ENCODE data around the gene GCH1.

Gene GCH1

GRCh38 chr14:54794159-54794558 lies 108.5 kb downstream of the GCH1 start:
- no peaks in the 10 kb centered on the region for H3K27me3 ChIP-seq (ENCODE audit: insufficient read depth, low read length)
- no peaks in the 10 kb centered on the region for H3K9me3 ChIP-seq (ENCODE audit: low read length)
- H3K4me1 ChIP-seq (ENCODE audit: insufficient read depth, low read length): peaks cover 35% of the 10 kb centered on the region
- H2AFZ ChIP-seq (ENCODE audit: low read depth, low read length): no peak overlapping the region
- peaks cover 12% of the 10 kb centered on the region for H3K36me3 ChIP-seq (ENCODE audit: insufficient read depth, low read length)
- H3K4me3 ChIP-seq (ENCODE audit: low read length): no peak overlapping the region

DNA sequence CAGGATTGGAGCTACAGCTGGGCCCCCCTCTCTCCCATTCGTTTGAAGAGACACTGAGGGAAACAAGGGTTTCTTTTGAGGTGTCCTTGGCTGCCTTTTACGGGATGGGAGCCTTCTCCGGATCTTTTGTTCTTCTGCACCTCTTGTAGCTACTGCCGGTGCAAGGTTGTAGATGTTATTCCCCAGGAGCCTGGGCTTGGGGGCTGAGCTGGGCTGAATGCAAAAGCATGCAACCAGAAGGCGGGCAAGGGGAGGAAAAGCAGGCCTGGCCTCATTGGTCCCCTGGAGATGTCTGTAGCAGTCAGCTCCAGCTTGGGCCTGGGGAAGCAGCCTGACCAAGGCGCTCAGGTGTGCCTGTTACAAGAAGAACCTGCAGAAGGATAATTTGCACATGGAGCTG lies 110.3 kb downstream of the GCH1 start:
- Histone ChIP-seq H3K36me3 (ENCODE audit: insufficient read depth, low read length) (peaks cover 22% of the 10 kb centered on the region), H3K9me3 (ENCODE audit: low read length) (no peaks in the 10 kb centered on the region), H2AFZ (ENCODE audit: low read depth, low read length) (no peak overlapping the region), H3K4me3 (ENCODE audit: low read length) (no peak overlapping the region), H3K4me1 (ENCODE audit: insufficient read depth, low read length) (peaks cover 35% of the 10 kb centered on the region), H3K27me3 (ENCODE audit: insufficient read depth, low read length) (no peaks in the 10 kb centered on the region)

All from neuron (in vitro differentiated cells).